SJSA1 (cell line): ENCODE measurements around the gene DGAT2. TPM values are rescaled to one million over a fixed set of nuclear protein-coding genes. Genes with fewer than 3 reads are reported as not detected.

Experiments used
- DNase-seq, 2 experiments: peaks; one replicate each; pipeline ENCODE4 v3.0.0-alpha.2; 2015 to 2020; ENCODE audit warnings: low spot score in 2 of 2, low read depth in 1 of 2
- H3K27ac ChIP-seq: fragments of 250-450 bp; sonication (Bioruptor Pico); 2 replicates; pipeline ENCODE4 v1.5.1; 2020; ENCODE audit warnings: mild to moderate bottlenecking, moderate library complexity
- H3K27me3 ChIP-seq: fragments of 250-450 bp; sonication (Bioruptor Pico); replicated peaks from 2 replicates; pipeline ENCODE4 v1.5.1; 2020; ENCODE audit warnings: mild to moderate bottlenecking, moderate library complexity
- H3K36me3 ChIP-seq: fragments of 250-450 bp; sonication (Bioruptor Pico); 2 replicates; pipeline ENCODE4 v1.5.1; 2020; ENCODE audit warnings: mild to moderate bottlenecking
- H3K4me1 ChIP-seq: fragments of 250-450 bp; sonication (Bioruptor Pico); replicated peaks from 2 replicates; pipeline ENCODE4 v1.6.1; 2021; ENCODE audit warnings: mild to moderate bottlenecking
- H3K4me3 ChIP-seq: fragments of 250-450 bp; sonication (Bioruptor Pico); 2 replicates; pipeline ENCODE4 v1.5.1; 2020; ENCODE audit warnings: mild to moderate bottlenecking
- H3K9me3 ChIP-seq: fragments of 250-450 bp; sonication (Bioruptor Pico); replicated peaks from 2 replicates; pipeline ENCODE4 v1.5.1; 2020; ENCODE audit warnings: mild to moderate bottlenecking
- total RNA-seq: library from RNA; depleted of rRNA; stranded (reverse); fragments of >200 nt; shearing (Covaris generic); gene quantifications from 2 replicates; pipeline ENCODE4 v1.2.3, GENCODE V29; 2014

The DGAT2 gene
- total RNA-seq, 1 experiment from 2014 or later = not detected

- H3K27me3 ChIP-seq = no peaks in the 10 kb centered on the region
- no peak overlapping the region for H3K4me3 ChIP-seq
- H3K36me3 ChIP-seq = no peaks in the 10 kb centered on the region
- H3K4me1 ChIP-seq = no peaks in the 10 kb centered on the region
- H3K9me3 ChIP-seq = no peaks in the 10 kb centered on the region
- DNase-seq = no peak
- no peak overlapping the region for H3K27ac ChIP-seq
Measured at GRCh38 chr11:75779960-75780359, 11.4 kb downstream of the DGAT2 start.

- no peak for DNase-seq
- Histone ChIP-seq H3K9me3 (no peaks in the 10 kb centered on the region), H3K27me3 (no peaks in the 10 kb centered on the region), H3K4me3 (no peak overlapping the region), H3K36me3 (no peaks in the 10 kb centered on the region), H3K4me1 (no peaks in the 10 kb centered on the region), H3K27ac (no peak overlapping the region)
Measured at GRCh38 chr11:75780888-75781287, 12.3 kb downstream of the DGAT2 start.

GRCh38 chr11:75781296-75781695 is 12.7 kb downstream of the DGAT2 start:
- no peak overlapping the region for H3K4me3 ChIP-seq
- no peaks in the 10 kb centered on the region for H3K27me3 ChIP-seq
- H3K4me1 ChIP-seq = no peaks in the 10 kb centered on the region
- H3K27ac ChIP-seq = no peak overlapping the region
- no peaks in the 10 kb centered on the region for H3K9me3 ChIP-seq
- no peak for DNase-seq
- no peaks in the 10 kb centered on the region for H3K36me3 ChIP-seq

GRCh38 chr11:75781831-75782230 is 13.3 kb downstream of the DGAT2 start:
- H3K9me3 ChIP-seq = no peaks in the 10 kb centered on the region
- H3K27ac ChIP-seq = no peak overlapping the region
- no peaks in the 10 kb centered on the region for H3K27me3 ChIP-seq
- no peaks in the 10 kb centered on the region for H3K4me1 ChIP-seq
- no peaks in the 10 kb centered on the region for H3K36me3 ChIP-seq
- no peak for DNase-seq
- no peak overlapping the region for H3K4me3 ChIP-seq

GRCh38 chr11:75782540-75783263 is 14.1 kb downstream of the DGAT2 start:
- no peak for DNase-seq
- Histone ChIP-seq H3K4me1 (no peaks in the 10 kb centered on the region), H3K27me3 (no peaks in the 10 kb centered on the region), H3K4me3 (no peak overlapping the region), H3K27ac (no peak overlapping the region), H3K9me3 (no peaks in the 10 kb centered on the region), H3K36me3 (no peaks in the 10 kb centered on the region)

- DNase-seq = no peak
- H3K36me3 ChIP-seq = no peaks in the 10 kb centered on the region
- H3K4me1 ChIP-seq = no peaks in the 10 kb centered on the region
- H3K4me3 ChIP-seq = no peak overlapping the region
- no peaks in the 10 kb centered on the region for H3K27me3 ChIP-seq
- no peaks in the 10 kb centered on the region for H3K9me3 ChIP-seq
- H3K27ac ChIP-seq = no peak overlapping the region
Measured at GRCh38 chr11:75783416-75784084, 15.0 kb downstream of the DGAT2 start.

GRCh38 chr11:75784085-75784478 is 15.5 kb downstream of the DGAT2 start:
- H3K36me3 ChIP-seq = no peaks in the 10 kb centered on the region
- H3K27ac ChIP-seq = no peak overlapping the region
- no peak for DNase-seq
- no peaks in the 10 kb centered on the region for H3K27me3 ChIP-seq
- no peaks in the 10 kb centered on the region for H3K4me1 ChIP-seq
- H3K4me3 ChIP-seq = no peak overlapping the region
- no peaks in the 10 kb centered on the region for H3K9me3 ChIP-seq

GRCh38 chr11:75784506-75784905 is 15.9 kb downstream of the DGAT2 start:
- Histone ChIP-seq H3K4me3 (no peak overlapping the region), H3K4me1 (no peaks in the 10 kb centered on the region), H3K27me3 (no peaks in the 10 kb centered on the region), H3K9me3 (no peaks in the 10 kb centered on the region), H3K36me3 (no peaks in the 10 kb centered on the region), H3K27ac (no peak overlapping the region)
- no peak for DNase-seq

GRCh38 chr11:75785187-75785586 is 16.6 kb downstream of the DGAT2 start:
- Histone ChIP-seq H3K4me1 (no peaks in the 10 kb centered on the region), H3K36me3 (no peaks in the 10 kb centered on the region), H3K4me3 (no peak overlapping the region), H3K27ac (no peak overlapping the region), H3K27me3 (no peaks in the 10 kb centered on the region), H3K9me3 (no peaks in the 10 kb centered on the region)
- DNase-seq = no peak

GRCh38 chr11:75786101-75786736 is 17.6 kb downstream of the DGAT2 start:
- Histone ChIP-seq H3K27ac (no peak overlapping the region), H3K9me3 (no peaks in the 10 kb centered on the region), H3K27me3 (no peaks in the 10 kb centered on the region), H3K4me3 (no peak overlapping the region), H3K4me1 (no peaks in the 10 kb centered on the region), H3K36me3 (no peaks in the 10 kb centered on the region)
- DNase-seq = no peak

GRCh38 chr11:75789521-75789920 is 20.9 kb downstream of the DGAT2 start:
- no peak for DNase-seq
- no peaks in the 10 kb centered on the region for H3K36me3 ChIP-seq
- H3K9me3 ChIP-seq = no peaks in the 10 kb centered on the region
- H3K27ac ChIP-seq = no peak overlapping the region
- H3K4me1 ChIP-seq = no peaks in the 10 kb centered on the region
- H3K4me3 ChIP-seq = no peak overlapping the region
- no peaks in the 10 kb centered on the region for H3K27me3 ChIP-seq

- Histone ChIP-seq H3K27ac (no peak overlapping the region), H3K4me3 (no peak overlapping the region), H3K36me3 (no peaks in the 10 kb centered on the region), H3K27me3 (no peaks in the 10 kb centered on the region), H3K4me1 (no peaks in the 10 kb centered on the region), H3K9me3 (no peaks in the 10 kb centered on the region)
- DNase-seq = no peak
Measured at GRCh38 chr11:75790986-75791385, 22.4 kb downstream of the DGAT2 start.

GRCh38 chr11:75792127-75792731 is 23.7 kb downstream of the DGAT2 start:
- Histone ChIP-seq H3K4me3 (no peak overlapping the region), H3K27ac (no peak overlapping the region), H3K36me3 (no peaks in the 10 kb centered on the region), H3K27me3 (no peaks in the 10 kb centered on the region), H3K9me3 (no peaks in the 10 kb centered on the region), H3K4me1 (no peaks in the 10 kb centered on the region)
- DNase-seq = no peak
